Upper lobe of right lung (tissue), 1 donor: ENCODE data around the gene CACNA1A. TPM values are rescaled to one million over a fixed set of nuclear protein-coding genes. Genes with fewer than 3 reads are reported as not detected.
A peak's percentile ranks its signal among the peaks of the same experiment; 100 is the strongest.
"Not testable (repeated sequence)": the region's sequence is repeated elsewhere in the genome, so short reads cannot be mapped to it uniquely, and the experiment has no call there.

Source experiments
- ATAC-seq: fragments of 200-7000 bp; cut with Tn5 transposase; one replicate; pipeline ENCODE4 v1.9.1; 2020; ENCODE audit warnings: mild to moderate bottlenecking, moderate library complexity
- DNase-seq: peaks from one replicate; pipeline ENCODE4 v3.0.0-alpha.2; 2020
- H3K27ac ChIP-seq: fragments of 200-600 bp; one replicate; pipeline ENCODE4 v1.8.0; 2022
- H3K27me3 ChIP-seq: fragments of 200-600 bp; one replicate; pipeline ENCODE4 v1.8.0; 2022; ENCODE audit warnings: mild to moderate bottlenecking
- H3K36me3 ChIP-seq: fragments of 200-600 bp; one replicate; pipeline ENCODE4 v1.8.0; 2022
- H3K4me1 ChIP-seq: fragments of 200-600 bp; one replicate; pipeline ENCODE4 v1.8.0; 2022
- H3K4me3 ChIP-seq: fragments of 200-600 bp; one replicate; pipeline ENCODE4 v1.8.0; 2022; ENCODE audit warnings: mild to moderate bottlenecking
- H3K9me3 ChIP-seq: fragments of 200-600 bp; one replicate; pipeline ENCODE4 v1.8.0; 2022
- CTCF ChIP-seq: fragments of 200-600 bp; IDR thresholded peaks from one replicate; pipeline ENCODE4 v1.8.0; 2022; ENCODE audit warnings: antibody characterized with exemption
- intact Hi-C: fragments of 100-400 bp; cut with DNase I; formaldehyde crosslinking; loops from one replicate; pipeline ENCODE4 v1.11.0; 2022
- total RNA-seq: library from RNA; stranded (reverse); fragmentation: NEBNext Ultra II Directional; extraction: Animal tissue kit (Norgen Biotek cat#: 25700); gene quantifications from one replicate; pipeline ENCODE4 v1.2.1, GENCODE V29; 2021
- donor health status: DM: no; HTN: yes; CAD: no; lungs with severe emphysema.

Gene CACNA1A
- total RNA-seq, 1 donor from 2014 or later = 0.26 TPM

GRCh38 chr19:13208672-13209483 lies 297.4 kb downstream of the CACNA1A start:
- DNase-seq (peak; percentile 73), ATAC-seq (peak; percentile 6)
- H3K4me1 ChIP-seq = no peaks in the 10 kb centered on the region
- no peaks in the 10 kb centered on the region for H3K27me3 ChIP-seq
- no peaks in the 10 kb centered on the region for H3K36me3 ChIP-seq
- TF ChIP-seq CTCF = no peak
- H3K4me3 ChIP-seq = peak overlapping the region; percentile 52
- H3K27ac ChIP-seq = peak overlapping the region; percentile 76
- no peaks in the 10 kb centered on the region for H3K9me3 ChIP-seq
- intact Hi-C loops = no loop called here

- intact Hi-C loops = no loop called here
- H3K4me3 ChIP-seq = peak overlapping the region; percentile 52
- H3K27me3 ChIP-seq = no peaks in the 10 kb centered on the region
- no peaks in the 10 kb centered on the region for H3K36me3 ChIP-seq
- peak; percentile 65 for ATAC-seq
- peak; percentile 69 for DNase-seq
- no peaks in the 10 kb centered on the region for H3K9me3 ChIP-seq
- no peaks in the 10 kb centered on the region for H3K4me1 ChIP-seq
- TF ChIP-seq CTCF = no peak
- peak overlapping the region; percentile 76 for H3K27ac ChIP-seq
Observed at GRCh38 chr19:13207846-13208671, 298.2 kb downstream of the CACNA1A start.

GRCh38 chr19:13207237-13207845 lies 298.9 kb downstream of the CACNA1A start:
- DNase-seq (no peak), ATAC-seq (peak; percentile 6)
- no peaks in the 10 kb centered on the region for H3K36me3 ChIP-seq
- TF ChIP-seq CTCF = no peak
- H3K9me3 ChIP-seq = no peaks in the 10 kb centered on the region
- intact Hi-C loops = no loop called here
- no peaks in the 10 kb centered on the region for H3K27me3 ChIP-seq
- H3K27ac ChIP-seq = peak overlapping the region; percentile 60
- no peaks in the 10 kb centered on the region for H3K4me1 ChIP-seq
- peak overlapping the region; percentile 52 for H3K4me3 ChIP-seq

GRCh38 chr19:13206587-13206986 lies 299.7 kb downstream of the CACNA1A start:
- intact Hi-C loops = no loop called here
- no peak for ATAC-seq

GRCh38 chr19:13202112-13202511 lies 304.2 kb downstream of the CACNA1A start:
- intact Hi-C loops, H3K4me1 ChIP-seq, H3K27ac ChIP-seq, H3K9me3 ChIP-seq, H3K36me3 ChIP-seq, H3K4me3 ChIP-seq, DNase-seq, ATAC-seq, H3K27me3 ChIP-seq: not testable (repeated sequence)

More at GRCh38 chr19:13206587-13206986, 299.7 kb downstream of the CACNA1A start:
- no peak for DNase-seq
- no peak for TF ChIP-seq CTCF
- Histone ChIP-seq H3K4me1 (no peaks in the 10 kb centered on the region), H3K4me3 (no peak overlapping the region), H3K27ac (no peak overlapping the region), H3K9me3 (no peaks in the 10 kb centered on the region), H3K27me3 (no peaks in the 10 kb centered on the region), H3K36me3 (no peaks in the 10 kb centered on the region)
